HG03097 (cell line): Measurements from ENCODE around the gene SLC28A1.
"Not testable (repeated sequence)": the region's sequence is repeated elsewhere in the genome, so short reads cannot be mapped to it uniquely, and the experiment has no call there.

ENCODE experiments used
- ATAC-seq: cut with Tn5 transposase; IDR thresholded peaks from one replicate; pipeline ENCODE4 v1.9.1; 2021; ENCODE audit not compliant: unreplicated experiment, low FRiP score

The SLC28A1 gene

DNA sequence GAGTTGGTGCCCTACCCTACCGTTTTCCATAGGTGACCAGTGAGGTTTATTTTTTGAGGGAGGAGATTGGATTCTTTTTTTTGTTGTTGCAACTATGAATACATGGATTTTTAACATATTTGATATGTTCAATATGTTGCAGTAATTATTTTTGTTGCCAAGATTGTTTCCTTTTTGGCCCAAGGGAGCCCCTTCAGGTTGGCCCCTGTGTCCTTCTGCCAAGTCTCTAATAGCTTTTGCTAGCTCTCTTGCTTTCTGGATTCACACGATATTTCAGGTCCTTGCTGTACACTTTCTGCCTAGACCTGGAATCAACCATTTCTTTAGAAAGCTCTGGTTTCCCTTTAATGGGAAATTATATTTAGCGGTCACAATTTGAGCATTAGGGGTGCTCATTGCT lies 22.7 kb upstream of the SLC28A1 start:
- ATAC-seq: no peak

DNA sequence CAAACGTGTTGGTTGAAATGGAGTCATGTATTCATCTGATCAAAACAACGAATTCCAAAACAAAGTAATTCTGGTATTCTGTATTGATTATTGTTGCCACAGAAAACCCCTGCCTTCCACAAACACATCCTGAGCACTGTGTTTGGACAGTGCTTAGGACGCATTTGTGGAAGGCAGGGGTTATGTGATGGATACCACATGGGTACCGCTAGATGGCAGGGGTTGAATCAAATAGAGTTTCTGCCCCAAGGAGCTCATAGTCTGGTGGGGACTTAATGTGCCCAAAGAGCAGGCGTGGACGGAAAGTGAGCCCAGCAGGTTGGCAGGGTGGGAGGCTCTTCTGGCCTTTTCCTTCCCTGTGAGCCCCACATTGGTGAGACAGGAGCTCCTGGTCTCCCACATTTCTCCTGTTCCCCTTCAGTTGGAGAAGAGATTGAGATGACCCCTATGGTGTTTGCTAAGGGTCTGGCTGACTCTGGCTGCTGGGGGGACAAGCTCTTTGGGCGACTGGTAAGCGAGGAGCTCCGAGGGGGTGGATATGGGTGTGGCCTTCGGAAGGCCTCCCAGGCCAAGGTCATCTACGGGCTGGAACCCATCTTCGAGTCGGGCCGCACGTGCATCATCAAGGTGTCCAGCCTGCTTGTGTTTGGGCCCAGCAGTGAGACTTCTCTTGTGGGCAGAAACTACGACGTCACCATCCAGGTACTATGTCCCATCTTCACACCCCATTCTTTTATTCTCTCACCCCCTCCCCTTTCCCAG lies 22.1 kb upstream of the SLC28A1 start:
- ATAC-seq: no peak

DNA sequence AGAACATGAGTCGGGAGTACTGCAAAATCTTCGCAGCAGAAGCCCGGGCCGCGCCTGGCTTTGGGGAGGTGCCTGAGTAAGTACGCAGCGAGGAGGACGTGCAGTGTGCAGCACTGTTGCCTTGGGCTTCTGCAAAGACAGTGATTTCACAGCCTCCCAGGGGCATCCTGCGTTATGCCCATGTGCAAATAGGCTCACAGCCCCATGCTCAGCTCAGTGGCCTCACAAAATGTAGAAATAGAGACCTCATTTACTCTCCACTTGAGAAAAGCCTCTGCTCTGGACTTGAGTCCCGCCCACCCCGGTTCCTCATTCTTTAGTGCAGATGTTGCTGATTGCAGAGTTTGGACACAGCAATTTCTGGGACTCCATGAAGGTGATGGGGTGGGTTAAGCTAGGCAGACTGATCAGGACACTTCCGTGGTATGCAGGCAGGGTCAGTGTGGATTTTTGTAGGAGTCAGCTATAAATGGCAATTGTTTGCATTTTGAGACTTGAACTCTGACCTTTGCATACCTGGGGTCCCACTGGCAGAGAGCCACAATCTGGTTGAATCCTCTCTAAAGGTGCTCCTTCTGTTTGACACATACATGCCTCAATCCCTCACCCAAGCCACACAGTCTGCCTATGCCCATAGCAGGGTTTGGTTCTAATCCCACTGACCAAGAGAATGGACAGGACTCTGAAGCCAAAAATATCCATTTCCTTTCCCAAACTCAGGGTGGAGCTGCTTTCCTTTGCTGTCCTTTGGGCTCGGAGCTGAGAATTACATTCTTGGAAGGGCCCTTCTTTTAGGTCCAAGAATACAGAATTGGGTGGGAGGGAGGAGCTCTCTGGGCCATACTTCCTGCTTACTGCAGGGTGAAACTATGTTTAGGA lies 20.7 kb upstream of the SLC28A1 start:
- ATAC-seq: no peak

DNA sequence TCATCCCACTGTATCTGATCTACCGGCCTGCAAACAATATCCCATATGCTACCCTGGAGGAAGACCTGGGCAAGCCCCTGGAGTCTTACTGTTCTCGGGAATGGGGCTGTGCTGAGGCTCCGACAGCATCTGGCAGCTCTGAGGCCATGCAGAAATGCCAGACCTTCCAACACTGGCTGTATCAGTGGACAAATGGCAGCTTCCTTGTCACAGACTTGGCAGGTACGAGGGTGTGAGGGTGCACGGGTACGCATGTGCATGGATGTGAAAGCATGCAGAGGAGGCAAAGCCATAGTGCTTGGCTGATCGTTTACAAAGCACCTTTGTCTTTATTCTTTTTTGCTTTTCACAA lies 20.0 kb upstream of the SLC28A1 start:
- no peak for ATAC-seq

DNA sequence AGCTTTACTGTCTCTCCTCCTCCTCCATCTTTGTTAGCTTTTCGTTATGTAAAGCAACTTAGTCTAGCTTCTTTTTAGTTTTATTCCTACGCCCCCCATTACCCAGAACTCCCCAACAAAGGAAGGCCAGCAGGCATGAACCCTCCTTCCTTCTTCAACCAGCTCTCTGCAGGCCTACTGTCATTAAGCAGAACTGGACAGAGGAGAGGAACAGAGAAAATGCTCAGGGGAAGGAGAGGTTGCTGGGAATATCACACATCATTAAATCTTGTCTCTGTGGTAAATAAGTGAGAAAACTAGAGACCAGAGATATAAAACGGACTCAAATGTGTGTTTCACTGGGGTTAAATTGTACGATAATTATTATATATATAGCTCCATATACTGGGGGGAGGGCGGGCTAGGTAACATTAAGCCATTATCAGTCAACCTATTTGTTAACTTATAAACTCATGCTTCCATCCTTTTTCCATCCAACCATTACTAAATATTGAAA lies 19.3 kb upstream of the SLC28A1 start:
- ATAC-seq: no peak

DNA sequence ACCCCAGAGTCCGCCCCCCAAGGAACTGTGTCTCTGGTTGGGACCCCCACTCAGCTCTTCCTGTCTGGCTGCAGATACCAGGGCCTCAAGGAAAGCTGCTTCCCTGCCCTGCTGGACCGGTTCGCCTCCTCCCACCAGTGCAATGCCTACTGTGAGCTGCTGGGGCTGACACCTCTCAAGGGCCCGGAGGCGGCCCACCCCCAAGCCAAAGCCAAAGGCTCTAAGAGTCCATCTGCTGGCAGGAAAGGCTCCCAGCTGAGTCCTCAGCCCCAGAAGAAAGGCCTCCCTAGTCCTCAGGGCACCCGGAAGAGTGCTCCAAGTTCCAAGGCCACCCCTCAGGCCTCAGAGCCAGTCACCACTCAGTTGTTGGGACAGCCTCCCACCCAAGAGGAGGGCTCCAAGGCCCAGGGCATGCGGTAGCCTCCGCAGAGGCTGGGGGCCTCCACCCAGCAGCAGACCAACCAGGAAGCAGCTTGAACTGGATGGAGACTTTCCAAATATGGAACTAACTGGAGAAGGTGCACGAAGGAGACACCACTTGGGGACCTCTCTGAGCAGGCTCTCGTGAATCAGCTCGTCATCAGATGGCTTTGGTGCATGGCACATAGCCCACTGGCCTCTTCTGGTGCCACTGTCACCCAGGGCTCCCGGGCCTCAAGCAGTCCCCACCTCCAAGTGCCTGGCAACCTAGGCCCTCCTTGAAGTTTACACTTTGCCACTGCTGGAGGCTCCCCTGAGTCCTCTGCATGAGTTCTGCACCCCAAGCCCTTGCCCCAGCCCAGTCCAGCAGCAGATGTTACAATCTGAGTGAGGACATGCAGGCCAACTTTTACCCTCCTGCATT lies 16.2 kb upstream of the SLC28A1 start:
- no peak for ATAC-seq

DNA sequence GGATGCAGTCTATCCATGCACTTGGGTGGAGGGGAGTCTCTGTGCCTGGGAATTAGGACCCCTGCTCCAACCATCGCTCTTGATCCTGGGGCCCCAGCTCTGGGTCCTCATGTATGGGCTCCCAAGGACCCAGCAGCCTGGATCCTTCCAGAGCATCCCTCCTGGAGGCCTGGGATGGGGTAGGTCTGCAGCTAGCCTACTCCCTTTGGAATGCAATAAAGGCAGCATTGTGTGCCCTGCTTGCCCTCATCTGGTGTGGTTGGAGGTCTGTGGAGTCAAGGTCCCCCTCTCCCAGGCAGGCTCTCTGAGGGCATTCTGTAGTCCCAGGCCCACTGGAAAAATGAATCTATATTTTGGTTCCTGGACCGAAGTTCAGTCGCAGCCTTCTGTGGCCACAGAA lies 15.0 kb upstream of the SLC28A1 start:
- ATAC-seq: no peak

DNA sequence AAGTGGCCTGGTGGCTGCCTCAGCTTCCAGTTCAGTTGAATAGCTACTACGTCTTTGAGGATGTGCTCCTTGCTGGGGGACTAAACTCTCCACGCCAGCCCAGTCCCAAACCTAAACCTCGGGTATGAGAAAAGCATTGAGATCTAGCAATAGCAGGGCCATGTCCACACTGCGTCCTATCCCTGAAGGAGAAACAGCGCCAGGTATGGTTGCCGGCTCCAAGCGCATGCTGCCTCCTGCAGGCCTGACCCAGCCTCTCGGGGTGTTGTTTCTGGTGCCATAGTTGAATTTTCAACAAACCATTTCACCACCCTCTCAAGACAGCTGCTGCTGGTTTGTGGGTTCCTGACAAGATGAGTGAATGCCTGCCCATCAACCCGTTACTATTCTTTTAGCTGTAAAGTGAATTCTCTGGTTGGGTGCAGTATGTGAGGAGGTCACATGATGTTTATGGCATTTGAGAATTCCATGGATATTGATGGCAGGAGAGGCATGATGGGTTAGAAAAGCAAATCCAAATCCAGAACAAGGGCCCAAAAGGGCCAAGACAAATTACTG lies 13.0 kb upstream of the SLC28A1 start:
- no peak for ATAC-seq

DNA sequence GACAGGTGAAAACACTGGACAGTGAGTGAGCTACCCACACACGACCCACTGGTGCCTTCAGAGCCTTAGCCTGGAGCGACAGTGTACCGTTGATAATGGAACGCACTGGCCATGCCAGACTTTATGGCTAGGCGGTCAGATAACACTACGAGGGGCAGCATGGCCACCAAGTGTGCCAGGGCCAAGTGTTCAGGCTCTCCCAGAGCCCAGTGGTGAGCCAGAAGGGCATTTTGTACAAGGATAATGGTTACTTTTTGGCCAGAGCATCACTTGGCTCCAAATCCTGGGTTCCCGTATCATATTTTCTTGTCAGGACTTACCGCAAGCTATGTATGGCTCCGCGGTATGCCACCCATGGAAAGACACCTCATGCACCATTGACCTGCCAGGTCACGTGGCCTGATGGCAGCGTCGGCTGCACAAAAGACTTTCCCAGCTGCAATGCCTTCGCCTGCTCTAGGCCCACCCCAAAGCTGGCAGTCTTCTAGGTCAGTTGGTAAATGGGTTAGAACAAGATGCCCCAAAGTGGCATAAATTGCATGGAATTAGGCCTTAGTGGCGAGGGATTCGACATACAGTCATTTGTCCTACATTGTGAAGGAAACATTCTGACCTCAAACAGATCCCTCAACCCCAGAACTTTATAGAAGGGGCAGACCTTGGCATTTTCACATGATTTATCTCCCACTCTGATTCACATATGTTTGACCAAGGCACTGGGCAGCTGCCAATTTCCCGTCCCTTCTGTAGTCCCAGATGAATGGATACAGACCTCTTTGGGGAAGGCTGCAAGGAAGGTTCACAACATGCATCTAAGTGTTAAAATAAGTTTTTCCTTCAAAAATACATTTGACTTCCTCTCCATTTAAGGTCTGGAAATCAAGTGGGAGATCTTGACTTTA lies 12.2 kb upstream of the SLC28A1 start:
- no peak for ATAC-seq

DNA sequence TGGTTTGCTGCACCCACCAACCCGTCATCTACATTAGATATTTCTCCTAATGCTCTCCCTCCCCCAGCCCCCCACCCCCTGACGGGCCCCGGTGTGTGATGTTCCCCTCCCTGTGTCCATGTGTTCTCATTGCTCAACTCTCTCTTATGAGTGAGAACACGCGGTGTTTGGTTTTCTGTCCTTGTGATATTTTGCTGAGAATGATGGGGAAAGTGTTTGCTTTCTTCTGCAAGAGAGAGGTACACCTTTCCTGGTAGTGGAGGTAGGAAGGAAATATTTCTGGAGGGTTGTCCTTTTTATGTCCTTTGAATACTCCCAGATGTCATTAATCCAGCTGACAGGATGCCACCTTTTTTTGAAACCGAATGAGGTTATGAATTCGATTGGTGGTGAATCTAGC lies 10.5 kb upstream of the SLC28A1 start:
- no peak for ATAC-seq

DNA sequence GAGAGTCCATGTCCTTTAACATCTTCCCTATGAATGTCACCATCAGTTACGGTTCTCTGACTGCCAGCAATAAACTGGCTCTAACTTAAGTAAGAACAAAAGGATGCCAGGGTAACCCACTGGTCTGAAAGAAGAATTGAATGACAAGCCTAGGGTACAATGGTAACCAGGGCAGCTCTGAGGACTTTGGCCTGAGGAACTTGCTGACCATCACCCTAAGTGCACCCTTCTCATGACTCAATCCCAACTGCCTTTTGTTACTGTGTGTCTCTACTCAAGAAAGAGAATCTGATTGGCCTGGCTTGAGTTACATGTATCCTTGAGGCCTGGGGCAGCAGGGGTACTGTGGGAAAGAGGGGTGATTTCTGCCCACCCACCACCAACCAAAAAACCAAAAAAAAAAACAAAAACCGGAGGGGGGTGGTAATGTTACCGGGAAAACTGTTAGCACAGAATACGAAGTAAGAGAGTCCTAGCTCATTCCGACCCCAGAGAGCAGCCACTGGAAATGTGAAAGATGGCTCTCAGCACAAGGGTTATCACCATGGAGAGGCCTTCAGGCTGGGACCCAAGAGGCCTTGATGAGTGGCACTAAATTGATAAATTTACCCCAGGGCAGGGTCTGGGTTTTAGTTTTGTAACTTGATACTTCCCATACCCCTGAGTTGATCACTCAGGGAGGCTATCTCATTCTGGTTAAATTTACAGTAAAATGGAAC lies 9.3 kb upstream of the SLC28A1 start:
- no peak for ATAC-seq

DNA sequence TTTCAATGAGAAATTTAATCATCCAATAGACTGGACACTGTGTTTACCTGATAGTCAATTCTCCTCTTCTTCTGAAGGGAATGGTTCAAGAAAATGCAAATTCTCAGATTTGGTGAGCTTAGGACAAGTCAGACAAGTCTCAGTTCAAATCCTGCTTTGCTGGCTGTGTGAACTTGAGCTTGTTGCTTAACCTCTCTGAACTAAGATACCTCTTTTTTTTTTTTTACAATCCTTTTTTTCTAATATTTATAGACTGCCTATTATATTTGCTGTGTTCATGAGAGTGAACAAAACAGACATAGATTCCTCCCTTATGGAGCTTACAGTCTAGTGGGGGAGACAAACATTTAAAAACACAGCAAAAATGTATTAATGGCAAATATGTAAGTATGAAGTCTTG lies 8.2 kb upstream of the SLC28A1 start:
- ATAC-seq: no peak

DNA sequence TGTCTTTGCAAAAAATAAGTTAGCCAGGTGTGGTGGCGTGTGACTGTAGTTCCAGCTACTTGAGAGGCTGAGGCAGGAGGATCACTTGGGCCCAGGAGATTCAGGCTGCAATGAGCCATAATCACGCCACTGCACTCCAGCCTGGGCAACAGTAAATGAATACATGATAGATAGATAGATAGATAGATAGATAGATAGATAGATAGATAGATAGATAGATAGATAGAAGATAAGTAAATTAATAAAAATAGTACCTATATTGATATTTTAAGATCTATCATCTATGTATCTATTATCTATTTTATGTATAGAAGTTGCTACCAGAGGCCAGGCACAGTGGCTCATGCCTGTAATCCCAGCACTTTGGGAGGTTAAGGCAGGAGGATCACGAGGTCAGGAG lies 6.8 kb upstream of the SLC28A1 start:
- ATAC-seq: not testable (repeated sequence)

DNA sequence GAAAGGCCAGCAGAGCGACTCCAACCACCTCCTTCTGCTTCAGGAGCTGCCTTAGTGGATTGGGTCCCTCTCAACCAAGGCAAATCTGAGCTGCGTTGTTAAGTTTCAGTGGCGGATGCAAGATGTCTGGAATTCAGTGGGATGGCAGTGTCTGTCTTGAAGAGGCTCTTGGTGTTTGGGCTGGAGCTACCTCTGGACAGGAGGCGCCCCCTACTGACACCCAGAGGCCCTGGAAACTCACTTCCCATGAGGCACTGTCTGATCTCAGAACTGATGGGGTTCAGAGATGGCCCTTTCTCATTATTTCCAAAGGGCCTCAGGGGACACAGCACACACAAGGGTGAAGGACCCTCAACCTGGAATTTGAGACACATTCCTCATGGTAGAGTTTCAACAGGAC lies 6.0 kb upstream of the SLC28A1 start:
- ATAC-seq: no peak

DNA sequence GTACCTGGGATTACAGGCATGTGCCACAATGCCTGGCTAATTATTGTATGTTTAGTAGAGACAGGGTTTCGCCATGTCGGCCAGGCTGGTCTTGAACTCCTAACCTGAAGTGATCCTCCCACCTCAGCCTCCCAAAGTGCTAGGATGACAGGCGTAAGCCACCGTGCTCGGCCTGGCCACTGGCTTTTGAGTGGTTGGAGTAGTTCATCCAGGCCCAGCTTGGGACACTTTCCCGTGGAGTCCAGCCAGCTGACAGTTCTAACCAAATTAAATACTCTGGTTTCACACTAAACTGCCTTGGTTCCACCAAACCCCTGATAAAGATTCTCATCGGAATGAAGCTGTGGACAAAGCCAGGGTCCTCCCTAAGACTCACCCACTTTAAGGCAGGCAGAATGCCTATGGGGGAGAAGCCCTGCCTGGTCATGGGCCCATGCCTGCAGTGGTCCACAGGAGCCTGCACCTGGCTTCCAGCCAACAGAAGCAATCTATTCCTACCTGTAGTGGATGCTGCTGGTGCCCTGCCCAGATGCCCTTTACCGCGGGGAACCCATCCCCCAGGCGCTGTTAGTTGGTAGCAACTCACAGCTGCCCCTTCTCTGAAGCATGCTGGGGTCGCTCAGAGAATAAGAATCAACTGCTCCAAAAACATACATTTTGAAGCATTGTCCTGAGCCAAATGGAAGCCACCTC lies 5.2 kb upstream of the SLC28A1 start:
- no peak for ATAC-seq

DNA sequence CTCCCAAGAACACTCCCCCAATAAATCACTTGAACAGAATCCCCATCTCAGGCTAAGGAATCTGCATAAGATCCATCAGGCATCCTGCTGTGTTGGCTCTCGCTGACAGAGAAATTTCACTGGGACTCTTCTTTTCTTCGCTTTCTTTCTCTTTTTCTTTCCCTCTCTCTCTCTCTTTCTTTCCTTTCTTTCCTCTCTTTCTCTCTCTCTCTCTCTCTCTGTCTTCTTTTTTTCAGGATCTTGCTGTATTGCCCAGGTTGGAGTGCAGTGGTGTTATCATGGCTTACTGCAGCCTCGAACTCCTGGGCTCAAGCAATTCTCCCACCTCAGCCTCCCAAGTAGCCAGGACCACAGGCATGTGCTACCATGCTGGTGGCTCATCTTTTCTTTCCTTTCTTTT lies 4.5 kb upstream of the SLC28A1 start:
- ATAC-seq: no peak

DNA sequence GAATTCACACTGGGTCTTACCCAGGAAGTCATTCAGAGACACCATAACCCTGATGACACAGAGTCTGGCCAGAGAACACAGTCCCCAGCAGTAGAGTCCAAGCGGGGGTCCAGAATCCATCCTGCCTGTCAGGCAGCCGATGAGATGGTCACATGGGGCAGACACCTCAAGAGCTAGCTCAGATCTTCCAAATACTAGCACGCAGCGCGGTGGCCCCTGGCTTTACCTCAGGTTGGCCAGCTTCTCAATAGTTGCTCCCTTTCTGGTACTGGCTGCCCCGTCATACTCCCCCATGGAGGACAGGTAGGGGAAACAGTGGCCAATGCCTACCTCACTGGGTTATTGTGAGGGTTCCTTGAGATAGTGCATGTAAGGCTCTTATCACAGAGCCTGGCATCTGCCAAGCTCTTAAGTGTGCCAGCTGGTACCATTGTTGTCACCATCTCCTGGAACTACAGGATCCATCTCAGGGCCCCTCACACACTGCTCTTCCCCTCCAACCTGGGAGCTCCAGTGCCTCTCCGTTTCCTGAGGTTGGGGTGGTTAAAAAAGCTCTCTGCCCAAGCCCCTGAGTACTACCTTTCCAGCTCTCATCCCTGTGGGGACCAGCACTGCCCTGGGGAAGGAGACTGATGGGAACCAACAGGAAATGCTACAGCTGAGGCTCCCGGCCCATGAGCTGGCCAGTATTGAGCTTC lies 3.5 kb upstream of the SLC28A1 start:
- ATAC-seq: no peak

DNA sequence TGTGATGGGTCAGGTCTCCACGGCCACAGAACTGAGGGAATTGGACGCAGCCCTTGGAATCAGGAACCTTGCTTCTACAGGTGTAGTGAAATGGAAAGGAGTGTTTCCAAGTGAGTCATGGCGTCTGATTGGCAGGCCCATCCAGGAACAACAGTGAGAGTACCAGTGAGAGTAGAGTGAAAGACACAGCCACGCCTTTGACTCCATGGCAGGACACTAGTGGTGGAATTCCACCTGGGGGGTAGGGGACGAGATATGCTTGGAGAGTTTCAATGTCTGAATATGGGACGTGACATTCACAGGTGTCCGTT lies 3.0 kb upstream of the SLC28A1 start:
- no peak for ATAC-seq
